Pancreas (tissue), 10 donors: ENCODE results near the gene GAB3. TPM values are rescaled to one million over a fixed set of nuclear protein-coding genes. Genes with fewer than 3 reads are reported as not detected.

ENCODE experiments used
- ATAC-seq, 4 donors: fragments of 200-7000 bp; cut with Tn5 transposase; one replicate each; pipeline versions ENCODE4 v1.8.0 to v1.9.1; 2020; ENCODE audit warnings: mild to moderate bottlenecking in 4 of 4, moderate library complexity in 4 of 4
- DNase-seq, 6 donors: peaks; one replicate each; pipeline ENCODE4 v3.0.0-alpha.2; 2020
- FAIRE-seq: peaks from 2 replicates; lab custom pipeline; 2012; peaks lifted over from hg19 to GRCh38; lab: Jason Lieb, UNC
- H3K27ac ChIP-seq, 4 donors: fragments of 200-600 bp; sonication (generic); 1 replicate in 3 of 4; 2 replicates in 1 of 4; pipeline versions ENCODE4 v1.5.0 to v1.8.0; 2020
- H3K27me3 ChIP-seq, 4 donors: fragments of 200-600 bp; one replicate each; pipeline ENCODE4 v1.8.0; 2021
- H3K36me3 ChIP-seq, 3 donors: fragments of 200-600 bp; sonication (generic) in 1 of 3; one replicate each; pipeline versions ENCODE4 v1.5.0 to v1.8.0; 2020 to 2021
- H3K4me1 ChIP-seq, 3 donors: fragments of 200-600 bp; one replicate each; pipeline ENCODE4 v1.8.0; 2021
- H3K4me3 ChIP-seq, 4 donors: fragments of 200-600 bp; sonication (generic) in 2 of 4; one replicate each; pipeline versions ENCODE4 v1.5.0 to v1.8.0; 2020 to 2021
- H3K9me3 ChIP-seq, 4 donors: fragments of 200-600 bp; one replicate each; pipeline ENCODE4 v1.8.0; 2021
- WGBS, 2 donors: extraction: QIAGEN DNeasy Blood & Tissue Kit; methylation state at CpG; one replicate each; pipeline ENCODE4 v1.1.7; 2013; 5-methylcytosine and 5-hydroxymethylcytosine counted together
- intact Hi-C, 3 donors: fragments of 100-400 bp; cut with DNase I; formaldehyde crosslinking; loops; one replicate each; pipeline versions ENCODE4 v1.11.1 to v1.14.2; 2022
- polyA plus RNA-seq, 2 donors: library from polyadenylated mRNA; stranded (reverse); fragments of 200-250 nt; gene quantifications; one replicate each; pipeline ENCODE4 v1.2.3, GENCODE V29; 2013
- total RNA-seq, 6 donors: library from RNA; stranded (reverse); fragmentation: NEBNext Ultra II Directional in 4 of 6; extraction: Animal tissue kit (Norgen Biotek cat#: 25700) in 4 of 6; gene quantifications; one replicate each; pipeline versions ENCODE4 v1.2.1 to v1.2.4, GENCODE V29; 2021 to 2023
- TF ChIP-seq, protein P1 (sequence below), 4 donors: fragments of 200-600 bp; sonication (generic) in 3 of 4; IDR thresholded peaks; one replicate each; pipeline versions ENCODE4 v1.5.0 to v1.8.0; 2021; ENCODE audit warnings: antibody characterized with exemption in 4 of 4
- donor health status: healthy with polysubstance abuse.
- donor health status: DM: no; HTN: no; CAD: no; lungs with moderate emphysema.
- donor health status: DM: no; HTN: no; CAD: no.
- donor health status: control.
- donor health status: control.
- donor health status: Bipolar disorder and iron deficiency.
- donor health status: DM: yes; HTN: yes; CAD: no.
- donor health status: DM: no; HTN: no; CAD: no.
- donor health status: DM: no; HTN: no; CAD: no.
- donor health status: DM: yes; HTN: yes; CAD: no.

The GAB3 gene
- total and polyA plus RNA-seq, 8 donors, result 1.2 to 4.0 (median 1.4) TPM

DNA sequence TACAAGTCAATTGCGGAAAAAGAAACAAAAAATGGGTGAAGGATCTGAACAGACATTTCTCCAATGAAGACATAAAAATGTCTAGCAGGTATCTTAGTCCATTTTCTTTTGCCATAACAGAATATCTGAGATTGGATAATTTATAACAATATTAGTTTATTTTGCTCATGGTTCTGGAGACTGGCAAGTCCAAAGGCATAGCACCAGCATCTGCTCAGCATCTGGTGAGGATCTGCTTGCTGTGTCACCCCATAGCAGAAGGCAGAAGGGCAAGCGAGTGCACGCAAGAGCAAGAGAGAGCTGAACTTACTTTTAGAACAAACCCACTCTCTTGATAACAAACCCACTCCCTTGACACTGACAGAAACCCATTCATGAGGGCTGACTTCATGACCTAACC is 29.7 kb downstream of the GAB3 start:
- intact Hi-C loops, result no loop called here
- FAIRE-seq (no peak), ATAC-seq (no peak), DNase-seq (no peak)
- H3K27ac ChIP-seq, result no peak overlapping the region
- H3K4me1 ChIP-seq, result no peaks in the 10 kb centered on the region
- WGBS, 2 donors, result 89 to 92% methylated on average over 3 of the region's 3 CpGs
- peaks cover 0 to 17% (median 0%) of the 10 kb centered on the region in 4 donors for H3K27me3 ChIP-seq
- TF ChIP-seq, protein P1, sequence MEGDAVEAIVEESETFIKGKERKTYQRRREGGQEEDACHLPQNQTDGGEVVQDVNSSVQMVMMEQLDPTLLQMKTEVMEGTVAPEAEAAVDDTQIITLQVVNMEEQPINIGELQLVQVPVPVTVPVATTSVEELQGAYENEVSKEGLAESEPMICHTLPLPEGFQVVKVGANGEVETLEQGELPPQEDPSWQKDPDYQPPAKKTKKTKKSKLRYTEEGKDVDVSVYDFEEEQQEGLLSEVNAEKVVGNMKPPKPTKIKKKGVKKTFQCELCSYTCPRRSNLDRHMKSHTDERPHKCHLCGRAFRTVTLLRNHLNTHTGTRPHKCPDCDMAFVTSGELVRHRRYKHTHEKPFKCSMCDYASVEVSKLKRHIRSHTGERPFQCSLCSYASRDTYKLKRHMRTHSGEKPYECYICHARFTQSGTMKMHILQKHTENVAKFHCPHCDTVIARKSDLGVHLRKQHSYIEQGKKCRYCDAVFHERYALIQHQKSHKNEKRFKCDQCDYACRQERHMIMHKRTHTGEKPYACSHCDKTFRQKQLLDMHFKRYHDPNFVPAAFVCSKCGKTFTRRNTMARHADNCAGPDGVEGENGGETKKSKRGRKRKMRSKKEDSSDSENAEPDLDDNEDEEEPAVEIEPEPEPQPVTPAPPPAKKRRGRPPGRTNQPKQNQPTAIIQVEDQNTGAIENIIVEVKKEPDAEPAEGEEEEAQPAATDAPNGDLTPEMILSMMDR (IDR thresholded peaks at IDR 0.05), result no peak
- no peaks in the 10 kb centered on the region for H3K9me3 ChIP-seq
- H3K4me3 ChIP-seq, result no peak overlapping the region
- no peaks in the 10 kb centered on the region for H3K36me3 ChIP-seq

DNA sequence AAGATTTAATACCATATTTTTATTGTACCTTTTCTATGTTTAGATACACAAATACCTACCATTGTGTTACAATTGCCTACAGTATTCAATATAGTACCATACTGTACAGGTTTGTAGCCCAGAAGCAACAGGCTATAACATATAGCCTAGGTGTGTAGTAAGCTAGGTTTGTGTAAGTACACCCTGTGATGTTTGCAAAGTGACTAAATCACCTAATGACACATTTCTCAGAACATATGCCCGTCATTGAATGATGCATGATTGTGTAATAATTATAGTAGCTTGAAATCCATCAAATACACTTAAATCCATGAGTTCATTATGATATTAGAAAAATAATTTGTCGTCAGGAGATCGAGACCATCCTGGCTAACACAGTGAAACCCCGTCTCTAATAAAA is 30.8 kb downstream of the GAB3 start:
- no peak overlapping the region for H3K27ac ChIP-seq
- ATAC-seq, result no peak

DNA sequence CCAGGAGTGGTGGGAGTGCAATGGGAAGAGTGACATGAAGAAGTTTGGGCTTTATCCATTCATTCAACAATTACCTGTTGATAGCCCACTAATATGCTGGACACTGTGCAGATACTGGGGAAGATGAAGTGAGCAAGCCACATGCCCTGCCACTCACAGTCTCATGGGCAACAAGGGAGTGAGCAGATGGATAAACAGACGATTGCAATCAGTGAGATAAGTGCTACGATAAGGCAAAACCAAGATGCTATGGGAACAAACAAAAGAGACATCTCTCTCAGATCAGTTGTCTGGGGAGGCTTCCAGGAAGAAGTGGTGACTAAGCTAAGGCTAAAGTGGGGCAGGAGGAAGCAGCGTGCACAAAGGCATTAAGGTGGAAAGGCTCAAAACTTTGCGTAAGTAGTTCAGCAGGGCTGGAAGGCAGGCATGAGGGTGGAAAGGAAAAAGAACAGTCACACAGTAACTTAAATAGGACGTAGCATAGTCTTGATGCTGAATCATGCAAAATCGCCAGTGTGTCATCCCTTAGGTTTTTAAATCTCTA is 31.7 kb downstream of the GAB3 start:
- H3K27me3 ChIP-seq, result peaks cover 0 to 15% (median 0%) of the 10 kb centered on the region in 4 donors
- no peaks in the 10 kb centered on the region for H3K4me1 ChIP-seq
- DNase-seq (no peak), FAIRE-seq (no peak), ATAC-seq (peak in 2 of 4 donors; percentile 24 to 43)
- no peaks in the 10 kb centered on the region for H3K36me3 ChIP-seq
- H3K9me3 ChIP-seq, result no peaks in the 10 kb centered on the region
- intact Hi-C loops, result no loop called here
- H3K4me3 ChIP-seq, result no peak overlapping the region
- WGBS, 2 donors, result 48 to 53% methylated on average over 6 of the region's 6 CpGs
- no peak overlapping the region for H3K27ac ChIP-seq
- TF ChIP-seq, protein P1 (IDR thresholded peaks at IDR 0.05), result no peak

More for the DNA sequence above, 30.8 kb downstream of the GAB3 start:
- Histone ChIP-seq H3K9me3 (no peaks in the 10 kb centered on the region), H3K36me3 (no peaks in the 10 kb centered on the region), H3K4me3 (no peak overlapping the region), H3K27me3 (peaks cover 0 to 17% (median 0%) of the 10 kb centered on the region in 4 donors), H3K4me1 (no peaks in the 10 kb centered on the region)
- TF ChIP-seq, protein P1 (IDR thresholded peaks at IDR 0.05), result no peak
- DNase-seq (no peak), FAIRE-seq (no peak)
- 50 to 69% methylated on average over 4 of the region's 4 CpGs for WGBS, 2 donors
- intact Hi-C loops, result no loop called here

DNA sequence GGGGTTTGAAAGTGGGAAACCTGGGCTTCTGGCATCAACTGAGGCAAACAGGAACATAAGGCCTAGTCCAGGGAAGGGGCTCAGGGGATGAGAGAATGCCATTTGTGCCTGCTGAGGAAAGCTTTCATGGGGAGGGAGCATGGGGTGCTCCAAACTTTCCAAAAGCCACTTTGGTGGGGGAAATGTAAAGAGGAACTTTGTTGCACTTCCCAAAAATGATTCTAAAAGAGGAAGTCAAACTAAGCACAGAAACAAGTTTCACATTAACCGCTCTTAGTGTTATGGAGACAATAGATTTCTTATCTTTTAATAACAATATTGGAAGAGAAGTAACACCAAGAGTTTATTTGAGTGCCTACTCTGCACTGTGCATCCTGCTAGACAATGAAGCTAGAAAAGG is 32.3 kb downstream of the GAB3 start:
- FAIRE-seq (no peak), DNase-seq (no peak), ATAC-seq (peak in 2 of 4 donors; percentile 23 to 37)
- Histone ChIP-seq H3K27ac (no peak overlapping the region), H3K27me3 (peaks cover 0 to 10% (median 0%) of the 10 kb centered on the region in 4 donors), H3K36me3 (no peaks in the 10 kb centered on the region), H3K4me1 (no peaks in the 10 kb centered on the region), H3K9me3 (no peaks in the 10 kb centered on the region), H3K4me3 (no peak overlapping the region)
- intact Hi-C loops, result no loop called here
- TF ChIP-seq, protein P1 (IDR thresholded peaks at IDR 0.05), result no peak
- WGBS, 2 donors, result 75 to 82% methylated on average over 1 of the region's 1 CpG

DNA sequence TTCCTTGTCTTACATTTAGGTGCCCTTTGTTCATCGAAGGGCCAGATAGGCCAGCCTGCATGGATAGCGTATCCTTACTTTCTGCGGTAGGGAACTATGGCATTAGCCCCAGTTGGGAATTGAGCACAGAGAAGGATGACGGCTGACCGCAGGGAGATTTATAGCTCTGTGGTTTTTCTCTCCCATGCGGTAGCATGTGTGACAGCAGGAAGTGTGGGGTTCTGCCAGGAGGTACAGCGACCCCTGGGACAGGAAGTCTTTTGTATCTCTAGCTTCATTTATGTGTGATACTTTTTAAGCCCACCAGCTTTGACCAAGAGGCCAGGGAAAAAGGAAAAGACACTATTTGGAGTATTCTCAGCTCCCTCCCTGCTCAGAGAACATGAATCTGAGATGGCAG is 33.1 kb downstream of the GAB3 start:
- no peak overlapping the region for H3K4me3 ChIP-seq
- intact Hi-C loops, result no loop called here
- FAIRE-seq, result no peak
- no peak for DNase-seq
- TF ChIP-seq, protein P1 (IDR thresholded peaks at IDR 0.05), result no peak
- H3K27ac ChIP-seq, result peak overlapping the region in 2 of 4 donors; percentile 0 to 34
- peak in 3 of 4 donors; percentile 15 to 64 (median 58) for ATAC-seq
- 53 to 56% methylated on average over 7 of the region's 7 CpGs for whole genome bisulfite sequencing, 2 donors
- H3K9me3 ChIP-seq, result no peaks in the 10 kb centered on the region
- H3K36me3 ChIP-seq, result no peaks in the 10 kb centered on the region
- H3K27me3 ChIP-seq, result peaks cover 0 to 10% (median 0%) of the 10 kb centered on the region in 4 donors
- no peaks in the 10 kb centered on the region for H3K4me1 ChIP-seq
